Head of caudate nucleus (tissue), 42 donors: ENCODE data around the gene RCE1.
A peak's percentile ranks its signal among the peaks of the same experiment; 100 is the strongest.

Experiments
- DNase-seq, 42 donors: peaks; one replicate each; pipeline versions ENCODE4 v3.0.0 to v3.0.0-alpha.2; 2020 to 2021; ENCODE audit warnings: mixed read lengths in 7 of 42
- intact Hi-C: fragments of 100-400 bp; cut with DNase I; formaldehyde crosslinking; loops from one replicate; pipeline ENCODE4 v1.15.0; 2022

The RCE1 gene

DNA sequence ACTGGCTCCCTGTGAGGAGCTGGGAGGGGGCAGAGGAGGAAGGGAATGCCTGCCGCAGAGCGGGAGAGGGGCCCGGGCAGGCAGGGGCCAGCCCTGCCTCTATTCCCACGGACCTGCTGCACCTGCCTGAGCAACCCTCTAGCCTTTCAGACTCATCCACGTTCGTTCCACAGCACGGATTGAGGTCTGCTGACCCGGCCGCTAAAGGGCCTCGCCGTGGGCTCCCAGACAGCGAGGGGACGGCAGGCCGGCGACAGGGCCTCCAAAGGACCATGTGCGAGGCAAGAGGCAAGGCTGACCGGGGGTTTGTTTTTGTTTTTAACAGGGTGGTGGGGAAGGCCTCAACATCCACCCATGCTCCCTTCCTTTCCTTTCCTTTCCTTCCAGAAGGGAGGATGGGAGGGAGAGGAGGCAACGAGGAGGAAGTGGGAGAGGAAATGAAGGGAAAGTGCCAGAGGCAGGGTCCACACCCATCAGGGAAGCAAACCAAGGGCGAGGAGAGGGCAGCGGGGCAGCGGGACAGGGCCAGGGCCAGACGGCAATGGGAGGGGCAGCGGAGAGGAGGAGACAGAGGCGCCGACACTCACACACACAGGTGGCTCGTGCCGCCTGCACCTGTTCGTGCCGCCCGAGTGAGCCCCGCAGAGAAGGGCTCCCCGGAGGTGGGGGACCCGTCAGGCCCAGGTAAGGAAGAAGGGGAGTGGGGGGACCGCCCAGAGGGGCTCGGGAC is 21.1 kb downstream of the RCE1 start:
- no peak for DNase-seq
- intact Hi-C loops: no loop called here

GRCh38 chr11:66864924-66865697 is 21.9 kb downstream of the RCE1 start:
- no peak for DNase-seq
- intact Hi-C loops: no loop called here

- intact Hi-C loops: no loop called here
- no peak for DNase-seq
These were observed 22.8 kb downstream of the RCE1 start for GRCh38 chr11:66866007-66866406.

DNA sequence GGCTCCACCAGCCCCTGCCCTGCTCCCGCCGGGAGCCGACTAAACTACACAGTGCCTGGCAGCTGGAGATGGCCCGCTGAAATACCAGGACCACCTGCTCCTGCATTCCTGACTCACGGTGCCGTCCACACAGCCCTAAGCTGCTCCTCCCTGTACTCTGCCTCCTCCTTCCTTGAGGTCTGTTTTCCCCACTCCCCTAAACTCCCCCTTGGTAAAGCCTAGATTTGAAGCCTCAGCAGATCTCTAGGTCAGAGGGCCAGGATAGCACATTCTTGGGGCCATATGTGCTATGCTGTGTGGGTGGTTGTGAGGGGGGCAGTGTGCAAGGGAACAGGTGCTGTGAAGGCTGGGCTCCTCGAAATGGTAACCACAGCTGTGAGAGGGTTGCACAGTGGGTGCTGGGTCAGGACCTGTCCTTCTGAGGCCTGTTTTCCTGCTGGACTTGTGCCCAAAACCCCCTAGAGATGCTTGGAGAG is 23.3 kb downstream of the RCE1 start:
- intact Hi-C loops: no loop called here
- DNase-seq: no peak

DNA sequence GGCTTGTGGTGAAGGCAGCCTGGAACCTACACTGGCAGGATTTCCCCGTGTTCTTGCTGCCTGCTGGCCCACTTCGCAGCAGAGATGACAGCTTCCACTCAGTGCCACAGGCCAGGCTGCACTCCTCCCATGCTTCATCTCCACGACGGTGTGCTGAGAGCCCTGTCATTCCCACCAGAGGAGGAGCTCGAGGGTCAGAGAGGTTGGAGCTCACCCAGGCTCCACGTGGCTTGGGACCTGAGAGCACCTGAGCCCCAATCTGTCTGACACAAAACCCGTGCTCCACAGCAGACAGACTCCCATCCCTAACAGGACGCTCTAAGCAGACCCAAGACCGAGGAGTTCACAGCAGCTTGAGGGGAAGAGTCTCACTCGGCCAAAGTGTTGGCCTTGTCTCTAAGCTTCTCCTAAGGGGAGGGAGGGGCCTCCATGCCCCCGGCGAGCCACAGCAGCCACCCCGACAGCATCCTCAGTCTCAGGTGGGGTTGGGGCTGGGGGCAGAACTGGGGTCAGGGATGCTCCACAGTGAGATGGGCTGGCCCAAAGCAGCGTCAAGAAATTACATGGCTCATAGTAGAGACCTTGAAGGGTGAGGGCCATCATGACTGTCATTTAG is 24.3 kb downstream of the RCE1 start:
- intact Hi-C loops: no loop called here
- DNase-seq: no peak

DNA sequence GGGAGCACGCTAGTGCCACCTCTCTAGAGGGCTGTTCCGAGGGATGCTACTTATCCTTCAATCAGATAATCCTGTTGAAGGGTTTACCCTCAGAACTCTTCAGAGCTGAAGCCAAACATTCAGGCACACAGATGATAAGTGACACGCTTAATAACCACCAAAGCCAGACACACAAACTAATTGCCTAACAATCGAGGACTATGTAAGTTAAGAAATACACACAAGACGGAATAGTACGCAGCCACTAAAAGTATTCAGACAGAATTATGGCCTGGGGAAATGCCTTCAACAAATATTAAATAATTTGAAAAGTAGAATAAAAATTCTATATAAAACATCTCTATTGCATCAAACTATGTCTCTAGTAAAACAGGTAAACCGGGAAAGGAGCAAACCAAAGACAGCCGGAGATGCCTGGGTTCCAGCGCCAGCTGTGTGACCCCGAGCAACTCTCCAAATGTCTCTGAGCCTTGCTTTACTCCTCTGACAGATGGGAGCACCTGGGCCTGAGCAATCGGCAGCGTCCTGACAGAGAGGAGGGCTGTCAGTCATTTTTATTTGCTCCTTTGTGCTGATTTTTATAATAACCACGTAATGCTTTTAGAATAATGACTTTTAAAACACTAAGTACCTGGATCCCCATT is 25.0 kb downstream of the RCE1 start:
- intact Hi-C loops: no loop called here

GRCh38 chr11:66868726-66869566 is 25.7 kb downstream of the RCE1 start:
- intact Hi-C loops: no loop called here
- DNase-seq: peak in 33 of 42 donors; percentile 18 to 80 (median 57)

More for the DNA sequence above, 25.0 kb downstream of the RCE1 start:
- DNase-seq: no peak

- DNase-seq: no peak
- intact Hi-C loops: no loop called here
These were observed 26.3 kb downstream of the RCE1 start for GRCh38 chr11:66869567-66869870.

- intact Hi-C loops: no loop called here
- no peak for DNase-seq
These were observed 26.9 kb downstream of the RCE1 start for GRCh38 chr11:66870131-66870530.

DNA sequence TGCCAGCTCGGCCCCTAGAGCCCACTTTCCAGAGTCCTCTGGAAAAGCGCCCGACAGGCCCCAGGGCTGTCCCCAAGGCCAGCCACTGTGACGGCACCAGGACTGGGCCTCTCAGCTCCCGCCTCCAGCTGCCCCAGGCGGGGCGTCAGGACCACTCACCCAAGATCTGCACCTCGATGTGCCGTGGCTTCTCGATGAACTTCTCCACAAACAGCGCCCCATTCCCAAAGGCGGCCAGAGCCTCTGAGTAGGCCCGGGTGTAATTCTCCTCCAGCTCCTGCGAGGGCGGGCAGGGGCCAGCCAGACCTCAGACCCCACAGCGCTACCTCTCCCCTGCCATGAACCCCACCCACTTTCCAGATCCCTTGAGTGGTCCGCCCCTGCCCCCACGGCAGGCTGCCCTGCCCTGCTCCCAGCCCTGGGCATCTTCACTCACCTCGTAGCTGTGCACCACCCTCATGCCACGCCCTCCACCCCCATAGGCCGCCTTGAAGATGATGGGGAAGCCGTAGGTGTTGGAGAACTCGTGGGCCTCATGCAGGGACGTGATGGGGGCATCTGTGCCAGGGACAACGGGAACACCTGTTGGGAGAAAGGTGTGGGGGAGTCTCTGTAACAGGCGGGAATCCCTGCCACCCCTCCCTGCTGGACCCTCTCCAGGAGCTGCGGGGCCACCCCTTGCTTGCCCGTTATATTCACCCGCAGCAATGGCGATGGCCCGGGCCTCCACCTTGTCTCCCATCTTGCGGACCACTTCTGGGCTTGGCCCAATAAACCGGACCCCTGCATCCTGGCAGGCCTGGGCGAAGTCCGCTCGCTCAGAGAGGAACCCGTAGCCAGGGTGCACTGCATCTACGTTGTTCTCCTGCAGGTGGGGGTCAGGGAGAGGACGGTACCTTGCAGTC is 27.6 kb downstream of the RCE1 start:
- DNase-seq: peak in 3 of 42 donors; percentile 29 to 48 (median 42)
- intact Hi-C loops: no loop called here

DNA sequence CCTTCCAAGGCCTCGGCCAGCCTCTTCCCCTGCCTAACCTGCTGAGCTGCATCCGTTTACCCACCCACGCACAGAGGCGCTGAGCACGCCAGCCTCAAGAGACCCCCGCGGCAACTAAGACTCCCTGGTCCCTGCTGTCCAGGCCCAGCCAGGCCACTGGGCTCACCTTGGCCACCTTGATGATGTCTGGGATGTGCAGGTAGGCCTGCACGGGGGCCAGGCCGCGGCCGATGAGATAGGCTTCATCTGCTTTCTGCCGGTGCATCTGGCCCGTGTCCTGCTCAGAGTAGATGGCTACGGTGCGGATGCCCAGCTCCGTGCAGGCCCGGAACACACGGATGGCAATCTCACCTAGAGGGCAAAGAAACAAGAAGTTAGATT is 28.3 kb downstream of the RCE1 start:
- DNase-seq: no peak
- intact Hi-C loops: no loop called here

DNA sequence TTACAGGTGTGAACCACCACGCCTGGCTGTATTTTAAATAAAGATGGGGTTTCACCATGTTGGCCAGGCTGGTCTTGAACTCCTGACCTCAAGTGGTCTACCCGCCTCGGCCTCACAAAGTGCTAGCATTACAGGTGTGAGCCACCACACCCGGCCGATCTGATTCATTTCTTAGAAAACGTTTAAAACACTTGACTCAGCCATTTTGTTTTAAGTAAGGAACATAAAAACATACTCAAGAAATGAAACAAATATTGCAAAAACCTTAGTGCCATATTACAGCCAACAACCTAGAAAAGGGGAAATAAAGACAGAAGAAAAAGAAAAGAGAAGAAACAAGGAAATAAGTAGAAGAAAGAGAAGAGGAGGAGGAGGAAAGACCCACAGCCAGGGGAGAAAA is 31.0 kb downstream of the RCE1 start:
- intact Hi-C loops: no loop called here
- no peak for DNase-seq

GRCh38 chr11:66875378-66875777 is 32.1 kb downstream of the RCE1 start:
- DNase-seq: no peak
- intact Hi-C loops: no loop called here

GRCh38 chr11:66877588-66878385 is 34.5 kb downstream of the RCE1 start:
- DNase-seq: no peak
- intact Hi-C loops: no loop called here

GRCh38 chr11:66878474-66878873 is 35.2 kb downstream of the RCE1 start:
- intact Hi-C loops: no loop called here
- no peak for DNase-seq

GRCh38 chr11:66879000-66879399 is 35.8 kb downstream of the RCE1 start:
- intact Hi-C loops: no loop called here
- no peak for DNase-seq

- no peak for DNase-seq
- intact Hi-C loops: no loop called here
These were observed 36.3 kb downstream of the RCE1 start for GRCh38 chr11:66879583-66879982.
